Natural killer cell (primary cell): ENCODE results near the gene TEAD1. TPM values are rescaled to one million over a fixed set of nuclear protein-coding genes. Genes with fewer than 3 reads are reported as not detected.
A peak's percentile ranks its signal among the peaks of the same experiment; 100 is the strongest.

Experiments
- ATAC-seq, 3 donors: fragments of 150-1000 bp in 2 of 3; fragments of 200-7000 bp in 1 of 3; cut with Tn5 transposase; 1 replicate in 1 of 3; 2 replicates in 2 of 3; pipeline ENCODE4 v1.10.0; 2021; ENCODE audit warnings: mild to moderate bottlenecking in 2 of 3, moderate library complexity in 2 of 3
- DNase-seq, 2 donors: peaks; one replicate each; pipeline versions ENCODE4 v3.0.0 to v3.0.0-alpha.2; 2013 to 2021; ENCODE audit warnings: mixed read lengths in 1 of 2
- H3K27ac ChIP-seq: one replicate; pipeline ENCODE4 v1.5.1; 2013; ENCODE audit warnings: mild to moderate bottlenecking, low read length
- H3K27me3 ChIP-seq: one replicate; pipeline ENCODE4 v1.6.1; 2013; ENCODE audit warnings: low read length; ENCODE audit not compliant: control insufficient read depth, insufficient read depth
- H3K36me3 ChIP-seq: one replicate; pipeline ENCODE4 v1.6.1; 2013; ENCODE audit warnings: low read length; ENCODE audit not compliant: control insufficient read depth, insufficient read depth
- H3K4me1 ChIP-seq: one replicate; pipeline ENCODE4 v1.6.1; 2013; ENCODE audit warnings: low read length; ENCODE audit not compliant: control insufficient read depth, insufficient read depth
- H3K4me3 ChIP-seq: one replicate; pipeline ENCODE4 v1.5.1; 2013; ENCODE audit warnings: low read length
- H3K9me3 ChIP-seq: one replicate; pipeline ENCODE4 v1.6.1; 2013; ENCODE audit warnings: low read length; ENCODE audit not compliant: control insufficient read depth, insufficient read depth
- H3K27ac Mint-ChIP-seq, 2 donors: one replicate each; pipeline ENCODE4 v1.8.0; 2022; ENCODE audit warnings: mild to moderate bottlenecking in 2 of 2, mixed read lengths in 2 of 2, moderate library complexity in 1 of 2
- H3K27me3 Mint-ChIP-seq, 2 donors: one replicate each; pipeline ENCODE4 v1.8.0; 2022; ENCODE audit warnings: low read depth in 2 of 2, mixed read lengths in 2 of 2
- H3K36me3 Mint-ChIP-seq: one replicate; pipeline ENCODE4 v1.8.0; 2022; ENCODE audit warnings: mixed read lengths
- H3K4me1 Mint-ChIP-seq, 2 donors: one replicate each; pipeline ENCODE4 v1.8.0; 2022; ENCODE audit warnings: mixed read lengths in 2 of 2
- H3K4me3 Mint-ChIP-seq: one replicate; pipeline ENCODE4 v1.8.0; 2022; ENCODE audit warnings: mild to moderate bottlenecking, moderate library complexity, mixed read lengths
- H3K9me3 Mint-ChIP-seq, 2 donors: one replicate each; pipeline ENCODE4 v1.8.0; 2022; ENCODE audit warnings: mixed read lengths in 2 of 2
- WGBS: methylation state at CpG from one replicate; pipeline ENCODE4 v1.1.7; 2013; ENCODE audit warnings: missing lambda C conversion rate; ENCODE audit not compliant: insufficient coverage; 5-methylcytosine and 5-hydroxymethylcytosine counted together
- intact Hi-C: fragments of 100-400 bp; cut with micrococcal nuclease; formaldehyde crosslinking; loops from one replicate; pipeline ENCODE4 v1.14.2; 2022
- total RNA-seq, 4 donors: library from RNA; stranded (reverse); fragments of 120-200 nt in 1 of 4; gene quantifications; one replicate each; pipeline versions ENCODE4 v1.2.3 to v1.2.4, GENCODE V29; 2013 to 2022
- TF ChIP-seq, protein P1 (sequence below): fragments of 200-600 bp; IDR thresholded peaks from one replicate; pipeline ENCODE4 v1.8.0; 2022; ENCODE audit warnings: antibody characterized with exemption

The TEAD1 gene
- total RNA-seq, 3 donors from 2014 or later (not counting 1 experiment from before 2014, with no cell fraction given), result not detected

DNA sequence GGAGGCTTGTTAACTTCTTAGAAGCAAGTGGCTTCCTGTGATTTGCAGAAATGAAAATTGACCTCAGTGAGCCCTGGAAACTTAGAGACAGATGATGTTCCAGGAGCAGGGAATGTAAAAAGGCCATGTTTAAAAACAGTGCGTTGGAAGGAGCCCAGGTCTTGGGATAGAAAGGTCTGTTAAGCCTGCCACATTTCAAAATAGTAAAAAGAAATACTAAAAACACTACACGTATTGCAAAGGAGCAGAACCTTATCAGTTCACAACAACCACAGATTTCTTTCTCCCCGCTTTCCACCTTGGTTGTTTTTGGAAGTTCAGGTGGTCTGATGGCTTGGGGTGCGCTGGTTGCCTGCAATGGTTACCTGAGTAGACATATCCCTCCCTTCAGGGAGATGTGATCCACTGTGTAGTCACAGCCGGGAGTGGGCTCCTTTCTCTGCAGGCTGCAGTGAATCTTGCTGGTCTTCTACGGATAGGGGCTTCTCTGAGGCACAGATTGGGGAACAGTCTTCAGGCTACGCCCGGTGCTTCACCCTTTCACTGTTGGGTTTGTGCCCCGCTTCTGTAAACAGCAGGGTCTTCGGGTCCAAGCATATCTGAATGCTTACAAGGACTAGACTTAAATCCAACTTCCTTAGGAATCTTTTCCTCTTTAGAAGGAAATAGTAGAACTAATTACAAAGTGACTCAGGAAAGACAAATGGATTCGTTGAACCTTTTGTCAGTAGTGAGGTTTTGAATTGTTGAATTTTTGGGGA is 1.9 kb downstream of the TEAD1 start:
- intact Hi-C loops, result no loop called here
- Histone ChIP-seq H3K27me3 (peaks cover 56% of the 10 kb centered on the region), H3K36me3 (no peaks in the 10 kb centered on the region), H3K4me3 (no peak overlapping the region), H3K9me3 (peaks cover 4% of the 10 kb centered on the region), H3K4me1 (peaks cover 5% of the 10 kb centered on the region), H3K27ac (no peak overlapping the region)
- WGBS, result 13% methylated on average over 9 of the region's 11 CpGs
- Mint-ChIP-seq H3K36me3 (peaks cover 20% of the 10 kb centered on the region), H3K27ac (no peak overlapping the region), H3K27me3 (peaks cover 40 to 79% of the 10 kb centered on the region in 2 donors), H3K4me3 (peak overlapping the region; percentile 52), H3K4me1 (peaks cover 0 to 5% of the 10 kb centered on the region in 2 donors), H3K9me3 (peaks cover 0 to 2% of the 10 kb centered on the region in 2 donors)
- ATAC-seq (no peak), DNase-seq (peak in 1 of 2 donors; percentile 5)
- TF ChIP-seq, protein P1, sequence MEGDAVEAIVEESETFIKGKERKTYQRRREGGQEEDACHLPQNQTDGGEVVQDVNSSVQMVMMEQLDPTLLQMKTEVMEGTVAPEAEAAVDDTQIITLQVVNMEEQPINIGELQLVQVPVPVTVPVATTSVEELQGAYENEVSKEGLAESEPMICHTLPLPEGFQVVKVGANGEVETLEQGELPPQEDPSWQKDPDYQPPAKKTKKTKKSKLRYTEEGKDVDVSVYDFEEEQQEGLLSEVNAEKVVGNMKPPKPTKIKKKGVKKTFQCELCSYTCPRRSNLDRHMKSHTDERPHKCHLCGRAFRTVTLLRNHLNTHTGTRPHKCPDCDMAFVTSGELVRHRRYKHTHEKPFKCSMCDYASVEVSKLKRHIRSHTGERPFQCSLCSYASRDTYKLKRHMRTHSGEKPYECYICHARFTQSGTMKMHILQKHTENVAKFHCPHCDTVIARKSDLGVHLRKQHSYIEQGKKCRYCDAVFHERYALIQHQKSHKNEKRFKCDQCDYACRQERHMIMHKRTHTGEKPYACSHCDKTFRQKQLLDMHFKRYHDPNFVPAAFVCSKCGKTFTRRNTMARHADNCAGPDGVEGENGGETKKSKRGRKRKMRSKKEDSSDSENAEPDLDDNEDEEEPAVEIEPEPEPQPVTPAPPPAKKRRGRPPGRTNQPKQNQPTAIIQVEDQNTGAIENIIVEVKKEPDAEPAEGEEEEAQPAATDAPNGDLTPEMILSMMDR, result no peak

DNA sequence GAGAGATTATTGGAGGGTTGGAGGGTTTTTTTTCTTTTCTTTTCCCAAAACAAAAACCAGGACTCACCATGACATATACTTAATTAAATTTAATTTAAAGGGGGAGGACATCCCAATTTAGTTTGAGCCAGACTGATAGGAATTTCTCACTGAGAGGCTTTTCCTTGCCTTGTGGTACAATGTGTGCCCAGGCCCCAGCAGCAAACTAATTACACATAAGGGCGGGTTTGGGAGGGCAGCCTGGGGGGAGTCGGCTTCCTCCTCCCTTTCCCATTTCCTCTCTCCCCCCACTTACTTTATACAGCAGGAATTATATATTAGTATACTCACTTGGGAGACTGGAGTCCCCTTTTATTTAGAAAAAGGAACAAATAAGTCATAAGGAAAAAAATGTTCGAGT is 2.9 kb downstream of the TEAD1 start:
- H3K27me3 ChIP-seq, result peaks cover 55% of the 10 kb centered on the region
- WGBS, result no CpG with 5 or more reads among the region's 3 CpGs
- no peak overlapping the region for H3K27ac ChIP-seq

DNA sequence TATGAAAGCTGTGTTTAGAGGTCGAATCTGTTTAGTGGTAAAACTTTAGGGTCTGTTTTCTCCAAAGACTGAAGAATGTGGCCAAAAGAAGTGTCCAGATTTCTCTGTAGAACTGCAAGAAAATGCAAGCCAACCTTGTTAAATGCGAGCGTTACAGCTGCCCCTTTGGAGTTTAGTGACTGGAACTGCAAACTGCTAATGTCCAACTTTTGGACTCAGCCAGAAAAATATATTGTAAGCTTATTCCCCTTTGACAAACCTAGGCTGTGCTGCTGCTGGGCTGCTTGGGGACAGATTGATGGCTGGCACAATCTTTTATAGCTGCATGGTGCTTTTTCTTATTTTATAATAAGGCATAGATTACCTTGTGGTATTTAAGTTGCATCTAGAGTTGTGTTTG is 3.9 kb downstream of the TEAD1 start:
- ATAC-seq (no peak), DNase-seq (no peak)
- peaks cover 0 to 5% of the 10 kb centered on the region in 2 donors for H3K4me1 Mint-ChIP-seq
- no peaks in the 10 kb centered on the region for H3K9me3 Mint-ChIP-seq
- Histone ChIP-seq H3K27ac (no peak overlapping the region), H3K36me3 (no peaks in the 10 kb centered on the region), H3K9me3 (peaks cover 4% of the 10 kb centered on the region), H3K4me3 (no peak overlapping the region), H3K4me1 (peaks cover 3% of the 10 kb centered on the region), H3K27me3 (peaks cover 49% of the 10 kb centered on the region)
- peaks cover 44 to 82% of the 10 kb centered on the region in 2 donors for H3K27me3 Mint-ChIP-seq
- 80% methylated on average over 3 of the region's 3 CpGs for WGBS
- no peak overlapping the region for H3K27ac Mint-ChIP-seq
- intact Hi-C loops, result no loop called here
- no peak overlapping the region for H3K4me3 Mint-ChIP-seq
- TF ChIP-seq, protein P1, result no peak
- H3K36me3 Mint-ChIP-seq, result peaks cover 7% of the 10 kb centered on the region

More for the DNA sequence above, 2.9 kb downstream of the TEAD1 start:
- peaks cover 5% of the 10 kb centered on the region for H3K4me1 ChIP-seq
- Mint-ChIP-seq H3K36me3 (peaks cover 13% of the 10 kb centered on the region), H3K9me3 (peaks cover 0 to 2% of the 10 kb centered on the region in 2 donors), H3K4me3 (no peak overlapping the region), H3K27ac (no peak overlapping the region), H3K27me3 (peaks cover 40 to 79% of the 10 kb centered on the region in 2 donors), H3K4me1 (peaks cover 0 to 5% of the 10 kb centered on the region in 2 donors)
- DNase-seq, result no peak
- TF ChIP-seq, protein P1, result no peak
- H3K36me3 ChIP-seq, result no peaks in the 10 kb centered on the region
- ATAC-seq, result no peak
- H3K4me3 ChIP-seq, result no peak overlapping the region
- intact Hi-C loops, result no loop called here
- peaks cover 4% of the 10 kb centered on the region for H3K9me3 ChIP-seq
